Measurements from ENCODE around the gene RILP. TPM values are rescaled to one million over a fixed set of nuclear protein-coding genes. Genes with fewer than 3 reads are reported as not detected.

The RILP gene
- total RNA-seq, 1 donor from 2014 or later, result 1.2 TPM

- no peak overlapping the region for H3K27ac Mint-ChIP-seq
Measured at GRCh38 chr17:1604831-1605528, 44.7 kb downstream of the RILP start.

GRCh38 chr17:1601571-1601970 lies 48.1 kb downstream of the RILP start:
- no peak for DNase-seq (ENCODE audit: low spot score, unreplicated experiment)
- TF ChIP-seq CTCF (IDR thresholded peaks at IDR 0.05; ENCODE audit: unreplicated experiment), result no peak
- Mint-ChIP-seq H3K4me1 (ENCODE audit: low read depth) (peaks cover 10% of the 10 kb centered on the region), H3K4me3 (ENCODE audit: low read depth) (no peak overlapping the region), H3K27ac (no peak overlapping the region), H3K36me3 (ENCODE audit: insufficient read depth) (peaks cover 8% of the 10 kb centered on the region), H3K27me3 (peaks cover 3% of the 10 kb centered on the region), H3K9me3 (ENCODE audit: low read depth) (peaks cover 8% of the 10 kb centered on the region)

More at GRCh38 chr17:1604831-1605528, 44.7 kb downstream of the RILP start:
- Mint-ChIP-seq H3K4me3 (ENCODE audit: low read depth) (no peak overlapping the region), H3K9me3 (ENCODE audit: low read depth) (peaks cover 8% of the 10 kb centered on the region), H3K27me3 (peaks cover 6% of the 10 kb centered on the region), H3K36me3 (ENCODE audit: insufficient read depth) (peaks cover 10% of the 10 kb centered on the region), H3K4me1 (ENCODE audit: low read depth) (peaks cover 2% of the 10 kb centered on the region)
- DNase-seq (ENCODE audit: low spot score, unreplicated experiment), result no peak
- no peak for TF ChIP-seq CTCF (IDR thresholded peaks at IDR 0.05; ENCODE audit: unreplicated experiment)

GRCh38 chr17:1598399-1599095 lies 51.1 kb downstream of the RILP start:
- TF ChIP-seq CTCF (IDR thresholded peaks at IDR 0.05; ENCODE audit: unreplicated experiment), result no peak
- Mint-ChIP-seq H3K9me3 (ENCODE audit: low read depth) (peaks cover 8% of the 10 kb centered on the region), H3K4me3 (ENCODE audit: low read depth) (no peak overlapping the region), H3K36me3 (ENCODE audit: insufficient read depth) (peaks cover 8% of the 10 kb centered on the region), H3K27me3 (no peaks in the 10 kb centered on the region), H3K27ac (peak overlapping the region; percentile 94), H3K4me1 (ENCODE audit: low read depth) (peaks cover 8% of the 10 kb centered on the region)
- DNase-seq (ENCODE audit: low spot score, unreplicated experiment), result no peak

- Mint-ChIP-seq H3K4me3 (ENCODE audit: low read depth) (no peak overlapping the region), H3K27me3 (no peaks in the 10 kb centered on the region), H3K36me3 (ENCODE audit: insufficient read depth) (peaks cover 8% of the 10 kb centered on the region), H3K4me1 (ENCODE audit: low read depth) (peaks cover 10% of the 10 kb centered on the region), H3K27ac (peak overlapping the region; percentile 94), H3K9me3 (ENCODE audit: low read depth) (peaks cover 8% of the 10 kb centered on the region)
- TF ChIP-seq CTCF (IDR thresholded peaks at IDR 0.05; ENCODE audit: unreplicated experiment), result no peak
- no peak for DNase-seq (ENCODE audit: low spot score, unreplicated experiment)
Measured at GRCh38 chr17:1597861-1598342, 51.8 kb downstream of the RILP start.

Other genes starting within 250 kb of the RILP start
- gene YWHAE, start 249.6 kb downstream of the RILP start, total RNA-seq, result 951 and 984 TPM in 2 replicates
- 41.6 and 44.8 TPM in 2 replicates for gene CRK, start 193.6 kb downstream of the RILP start, total RNA-seq
- gene MYO1C, start 157.2 kb downstream of the RILP start, total RNA-seq, result 64.4 and 84.0 TPM in 2 replicates
- gene INPP5K, start 133.3 kb downstream of the RILP start, total RNA-seq, result 27.1 and 29.8 TPM in 2 replicates
- gene PITPNA, start 87.1 kb downstream of the RILP start, total RNA-seq, result 63.5 and 75.0 TPM in 2 replicates
- gene SLC43A2, start 21.0 kb downstream of the RILP start, total RNA-seq, result 21.1 and 21.9 TPM in 2 replicates
- gene SCARF1, start 4.1 kb downstream of the RILP start, total RNA-seq, result 0.43 and 0.69 TPM in 2 replicates
- gene PRPF8, start 35.0 kb upstream of the RILP start, total RNA-seq, result 367 and 378 TPM in 2 replicates
- 2.7 and 2.9 TPM in 2 replicates for gene TLCD2, start 60.5 kb upstream of the RILP start, total RNA-seq
- 22.1 and 22.4 TPM in 2 replicates for gene WDR81, start 74.8 kb upstream of the RILP start, total RNA-seq
- gene SERPINF2, start 93.0 kb upstream of the RILP start, total RNA-seq, result 68.6 and 74.5 TPM in 2 replicates
- gene SERPINF1, start 112.2 kb upstream of the RILP start, total RNA-seq, result 163 and 169 TPM in 2 replicates
- 26.6 and 33.5 TPM in 2 replicates for gene SMYD4, start 180.0 kb upstream of the RILP start, total RNA-seq
- 111 and 119 TPM in 2 replicates for gene RPA1, start 180.1 kb upstream of the RILP start, total RNA-seq